AG04450 (cell line): Measurements from ENCODE around the gene PARD3. TPM values are rescaled to one million over a fixed set of nuclear protein-coding genes. Genes with fewer than 3 reads are reported as not detected.
"Not testable (repeated sequence)": the region's sequence is repeated elsewhere in the genome, so short reads cannot be mapped to it uniquely, and the experiment has no call there.

Experiments used
- CTCF ChIA-PET: fragments of 300-600, 350-600 bp; formaldehyde crosslinking; extraction: SDS; loops from one replicate; lab custom pipeline; 2022; ENCODE audit warnings: antibody characterized with exemption, inconsistent platforms; lab: Charles Lee
- POLR2A ChIA-PET: fragments of 350-600 bp; formaldehyde crosslinking; extraction: SDS; loops from one replicate; lab custom pipeline; 2021; ENCODE audit warnings: antibody characterized with exemption, inconsistent platforms; lab: Yijun Ruan, JAX
- DNase-seq: peaks from one replicate; pipeline ENCODE4 v3.0.0-alpha.2; 2011; ENCODE audit warnings: low read depth, low spot score
- H3K27ac ChIP-seq: one replicate; pipeline ENCODE4 v1.5.1; 2012; ENCODE audit warnings: low read depth, low read length, control low read depth
- H3K27me3 ChIP-seq: one replicate; pipeline ENCODE4 v1.6.0; 2012; ENCODE audit warnings: low read length; ENCODE audit not compliant: control insufficient read depth, insufficient read depth
- H3K4me3 ChIP-seq: 2 replicates; pipeline ENCODE4 v1.5.1; 2011; ENCODE audit warnings: mild to moderate bottlenecking, low read depth, low read length, control low read depth
- H3K9me3 ChIP-seq: 2 replicates; pipeline ENCODE4 v1.5.1; 2012; ENCODE audit warnings: low read length; ENCODE audit not compliant: control insufficient read depth, insufficient read depth
- CTCF ChIP-seq: IDR thresholded peaks from 2 replicates; pipeline ENCODE4 v1.5.1; 2011; ENCODE audit warnings: low read depth, low read length, control low read depth, inconsistent platforms
- polyA plus RNA-seq: library from polyadenylated mRNA; depleted of rRNA; stranded (reverse); fragments of >200 nt; gene quantifications from 2 replicates; pipeline ENCODE4 v1.2.3, GENCODE V29; 2011

PARD3 gene
- polyA plus RNA-seq, 1 experiment, result 43.1 TPM

DNA sequence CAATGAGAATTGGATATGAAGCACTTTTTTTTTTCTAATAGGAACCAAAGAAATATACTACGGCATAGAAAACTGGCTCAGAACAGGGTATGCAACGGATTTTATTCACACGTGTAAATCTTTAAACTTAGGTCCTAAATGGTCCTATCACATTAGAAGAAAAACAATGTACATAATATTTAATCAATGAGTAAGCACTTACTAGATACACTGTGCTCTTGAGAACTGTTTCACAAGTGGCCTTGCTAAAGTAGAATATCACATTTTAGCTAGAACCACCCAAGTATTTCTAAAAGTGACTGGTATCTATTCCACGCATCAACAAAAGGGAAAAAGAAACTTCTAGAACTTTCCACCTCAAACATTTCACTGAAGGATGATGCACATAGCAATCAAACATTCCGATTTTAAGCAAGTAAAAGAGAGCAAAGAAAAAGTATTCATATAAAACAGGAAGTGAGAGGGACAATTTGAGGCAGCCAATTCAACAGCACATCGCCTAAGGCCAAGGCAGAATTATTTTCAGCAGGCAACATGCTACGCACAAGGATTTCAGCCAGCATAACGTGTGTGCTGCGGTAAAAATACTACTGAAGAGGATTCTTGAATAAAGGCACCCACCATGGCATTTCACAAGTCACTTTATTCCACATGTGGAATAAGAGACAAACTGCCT is 55.8 kb downstream of the PARD3 start:
- H3K9me3 ChIP-seq, result no peaks in the 10 kb centered on the region
- CTCF ChIA-PET, result interaction anchor here (1.1 kb wide), 1 partner anchor 268 kb away, joined by 3 read pairs; no protein-coding TSS in a partner anchor
- H3K27me3 ChIP-seq, result no peaks in the 10 kb centered on the region
- TF ChIP-seq CTCF, result no peak
- POLR2A ChIA-PET, result no interaction called here
- DNase-seq, result no peak
- H3K4me3 ChIP-seq, result no peak overlapping the region
- H3K27ac ChIP-seq, result no peak overlapping the region

DNA sequence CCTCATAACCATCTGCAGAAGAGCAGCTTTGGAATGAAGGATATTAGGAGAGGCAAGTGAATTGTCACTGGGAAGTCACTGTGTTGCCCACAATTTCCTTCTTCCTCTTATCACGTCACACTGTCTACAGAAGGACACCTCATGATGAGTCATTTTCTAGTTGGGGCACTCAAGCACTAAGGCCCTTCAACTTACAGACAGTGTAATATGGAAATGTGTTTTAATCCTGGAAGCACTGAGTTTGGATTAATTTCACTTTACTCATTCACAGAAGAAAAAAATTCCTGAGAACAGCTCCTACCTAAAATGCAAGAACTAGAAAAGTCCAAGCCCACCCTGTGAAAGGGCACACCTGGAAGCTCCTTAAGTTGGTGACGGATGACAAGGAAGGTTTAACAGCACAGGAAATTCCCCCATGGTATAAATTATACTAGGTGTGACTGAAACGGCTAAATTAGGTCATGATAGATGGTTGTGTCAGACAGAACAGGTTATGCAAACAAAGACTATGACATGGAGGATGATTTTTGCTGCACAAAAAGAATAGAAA is 56.6 kb downstream of the PARD3 start:
- Histone ChIP-seq H3K27ac (no peak overlapping the region), H3K27me3 (no peaks in the 10 kb centered on the region), H3K9me3 (no peaks in the 10 kb centered on the region), H3K4me3 (no peak overlapping the region)
- peak; percentile 36 for DNase-seq
- ChIA-PET CTCF (interaction anchor here (1.1 kb wide), 1 partner anchor 269 kb away, joined by 3 read pairs; no protein-coding TSS in a partner anchor), POLR2A (interaction anchor here (0.6 kb wide), 1 partner anchor 285 kb away, joined by 4 read pairs; no protein-coding TSS in a partner anchor)
- TF ChIP-seq CTCF, result no peak

DNA sequence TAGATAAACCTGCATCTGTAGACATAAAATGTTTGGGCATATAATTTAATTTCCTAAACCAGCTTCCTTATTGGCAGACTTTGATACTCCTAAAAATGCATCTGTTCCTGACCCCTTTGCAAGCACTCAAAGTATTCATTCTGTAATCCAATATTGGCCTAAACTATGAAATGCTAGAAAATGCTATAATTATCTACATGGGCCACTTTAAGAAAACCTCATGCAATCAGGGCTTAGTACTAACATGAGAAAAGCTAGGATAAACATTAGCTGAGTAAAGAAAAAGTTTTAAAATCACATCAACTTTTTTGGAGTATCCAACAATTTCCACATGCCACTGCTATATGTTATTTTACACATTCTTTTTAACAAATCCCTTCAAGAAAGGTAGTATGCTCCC is 57.2 kb downstream of the PARD3 start:
- CTCF ChIA-PET, result interaction anchor here (1.1 kb wide), 1 partner anchor 269 kb away, joined by 3 read pairs; no protein-coding TSS in a partner anchor
- no peak for DNase-seq
- POLR2A ChIA-PET, result no interaction called here

GRCh38 chr10:34757181-34757580 is 57.9 kb downstream of the PARD3 start:
- H3K27ac ChIP-seq, H3K9me3 ChIP-seq, H3K4me3 ChIP-seq, H3K27me3 ChIP-seq, POLR2A ChIA-PET, CTCF ChIA-PET, DNase-seq: not testable (repeated sequence)

More for the DNA sequence above, 57.2 kb downstream of the PARD3 start:
- Histone ChIP-seq H3K27ac (no peak overlapping the region), H3K27me3 (no peaks in the 10 kb centered on the region), H3K9me3 (no peaks in the 10 kb centered on the region), H3K4me3 (no peak overlapping the region)
- no peak for TF ChIP-seq CTCF

GRCh38 chr10:34756584-34756983 is 58.5 kb downstream of the PARD3 start:
- H3K27me3 ChIP-seq, result no peaks in the 10 kb centered on the region
- no peak for DNase-seq
- ChIA-PET POLR2A (no interaction called here), CTCF (interaction anchor here (0.6 kb wide), 1 partner anchor 271 kb away, joined by 6 read pairs; no protein-coding TSS in a partner anchor)
- TF ChIP-seq CTCF, result no peak
- H3K9me3 ChIP-seq, result no peaks in the 10 kb centered on the region
- H3K4me3 ChIP-seq, result no peak overlapping the region
- H3K27ac ChIP-seq, result no peak overlapping the region
